ENCODE measurements around the gene ADAMTSL1.

Gene ADAMTSL1

GRCh38 chr9:18675332-18675731, 201.4 kb downstream of the ADAMTSL1 start:
- Mint-ChIP-seq H3K27me3 (no peaks in the 10 kb centered on the region), H3K36me3 (ENCODE audit: insufficient read depth) (no peaks in the 10 kb centered on the region), H3K4me1 (no peaks in the 10 kb centered on the region), H3K27ac (ENCODE audit: low read depth) (no peak overlapping the region), H3K9me3 (no peaks in the 10 kb centered on the region), H3K4me3 (no peak overlapping the region)
- ATAC-seq (replicated peaks; ENCODE audit: extremely low read depth, poor library complexity, severe bottlenecking) (no peak), DNase-seq (ENCODE audit: low spot score in 2 of 2) (no peak)

- Mint-ChIP-seq H3K4me3 (no peak overlapping the region), H3K4me1 (no peaks in the 10 kb centered on the region), H3K27me3 (no peaks in the 10 kb centered on the region), H3K9me3 (no peaks in the 10 kb centered on the region), H3K36me3 (ENCODE audit: insufficient read depth) (no peaks in the 10 kb centered on the region), H3K27ac (ENCODE audit: low read depth) (no peak overlapping the region)
- no peak for ATAC-seq (replicated peaks; ENCODE audit: extremely low read depth, poor library complexity, severe bottlenecking)
- no peak for DNase-seq (ENCODE audit: low spot score in 2 of 2)
These were observed 202.0 kb downstream of the ADAMTSL1 start for GRCh38 chr9:18675973-18676372.

- no peaks in the 10 kb centered on the region for H3K27me3 Mint-ChIP-seq
- H3K9me3 Mint-ChIP-seq: no peaks in the 10 kb centered on the region
- H3K4me3 Mint-ChIP-seq: no peak overlapping the region
- ATAC-seq (replicated peaks; ENCODE audit: extremely low read depth, poor library complexity, severe bottlenecking) (no peak), DNase-seq (ENCODE audit: low spot score in 2 of 2) (no peak)
- no peaks in the 10 kb centered on the region for H3K36me3 Mint-ChIP-seq (ENCODE audit: insufficient read depth)
- H3K4me1 Mint-ChIP-seq: no peaks in the 10 kb centered on the region
- no peak overlapping the region for H3K27ac Mint-ChIP-seq (ENCODE audit: low read depth)
These were observed 202.6 kb downstream of the ADAMTSL1 start for GRCh38 chr9:18676525-18676924.

GRCh38 chr9:18678821-18679590, 205.1 kb downstream of the ADAMTSL1 start:
- DNase-seq (ENCODE audit: low spot score in 2 of 2) (no peak), ATAC-seq (replicated peaks; ENCODE audit: extremely low read depth, poor library complexity, severe bottlenecking) (no peak)
- no peak overlapping the region for H3K27ac Mint-ChIP-seq (ENCODE audit: low read depth)
- H3K4me3 Mint-ChIP-seq: no peak overlapping the region
- no peaks in the 10 kb centered on the region for H3K36me3 Mint-ChIP-seq (ENCODE audit: insufficient read depth)
- H3K4me1 Mint-ChIP-seq: no peaks in the 10 kb centered on the region
- H3K9me3 Mint-ChIP-seq: no peaks in the 10 kb centered on the region
- no peaks in the 10 kb centered on the region for H3K27me3 Mint-ChIP-seq

DNA sequence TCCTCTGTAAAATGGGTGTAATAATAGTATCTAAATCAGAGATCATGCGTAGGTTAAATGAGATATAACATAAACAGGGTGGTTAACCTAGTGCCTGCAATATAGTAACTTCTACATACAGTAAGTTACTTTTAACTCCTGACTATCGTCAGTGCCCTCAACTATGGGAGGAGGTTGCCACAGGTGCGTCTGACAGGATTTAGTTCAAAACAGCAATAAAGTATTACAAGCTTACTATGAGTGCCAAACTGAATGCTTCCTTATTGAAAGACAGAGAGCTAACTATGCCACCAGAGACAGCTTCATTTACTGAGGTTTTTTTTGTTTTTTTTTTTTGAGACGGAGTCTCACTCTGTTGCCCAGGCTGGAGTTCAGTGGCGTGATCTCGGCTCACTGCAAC, 209.0 kb downstream of the ADAMTSL1 start:
- Mint-ChIP-seq H3K27ac (ENCODE audit: low read depth) (no peak overlapping the region), H3K27me3 (no peaks in the 10 kb centered on the region), H3K4me3 (no peak overlapping the region), H3K4me1 (no peaks in the 10 kb centered on the region), H3K9me3 (no peaks in the 10 kb centered on the region), H3K36me3 (ENCODE audit: insufficient read depth) (no peaks in the 10 kb centered on the region)
- DNase-seq (ENCODE audit: low spot score in 2 of 2) (no peak), ATAC-seq (replicated peaks; ENCODE audit: extremely low read depth, poor library complexity, severe bottlenecking) (no peak)

DNA sequence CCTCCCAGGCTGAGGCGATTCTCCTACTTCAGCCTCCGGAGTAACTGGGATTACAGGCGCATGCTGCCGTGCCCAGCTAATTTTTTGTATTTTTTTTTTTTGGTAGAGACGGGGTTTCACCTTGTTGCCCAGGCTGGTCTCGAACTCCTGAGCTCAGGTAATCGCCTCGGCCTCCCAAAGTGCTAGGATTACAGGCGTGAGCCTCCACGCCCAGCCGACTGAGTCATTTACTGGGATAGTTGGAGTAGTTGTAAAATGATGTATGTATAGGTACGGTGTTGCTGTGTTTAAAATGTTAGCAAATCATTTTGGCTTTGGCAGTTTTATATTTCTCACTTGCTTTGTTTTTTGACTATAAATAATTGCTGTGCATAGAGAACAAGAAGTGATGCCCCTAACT, 209.4 kb downstream of the ADAMTSL1 start:
- Mint-ChIP-seq H3K9me3 (no peaks in the 10 kb centered on the region), H3K4me3 (no peak overlapping the region), H3K4me1 (no peaks in the 10 kb centered on the region), H3K36me3 (ENCODE audit: insufficient read depth) (no peaks in the 10 kb centered on the region), H3K27me3 (no peaks in the 10 kb centered on the region), H3K27ac (ENCODE audit: low read depth) (no peak overlapping the region)
- DNase-seq (ENCODE audit: low spot score in 2 of 2) (no peak), ATAC-seq (replicated peaks; ENCODE audit: extremely low read depth, poor library complexity, severe bottlenecking) (no peak)

GRCh38 chr9:18683851-18684250, 209.9 kb downstream of the ADAMTSL1 start:
- H3K4me1 Mint-ChIP-seq: no peaks in the 10 kb centered on the region
- no peaks in the 10 kb centered on the region for H3K27me3 Mint-ChIP-seq
- no peaks in the 10 kb centered on the region for H3K9me3 Mint-ChIP-seq
- no peak for ATAC-seq (replicated peaks; ENCODE audit: extremely low read depth, poor library complexity, severe bottlenecking)
- no peak overlapping the region for H3K4me3 Mint-ChIP-seq
- no peaks in the 10 kb centered on the region for H3K36me3 Mint-ChIP-seq (ENCODE audit: insufficient read depth)
- DNase-seq (ENCODE audit: low spot score in 2 of 2): no peak
- H3K27ac Mint-ChIP-seq (ENCODE audit: low read depth): no peak overlapping the region

DNA sequence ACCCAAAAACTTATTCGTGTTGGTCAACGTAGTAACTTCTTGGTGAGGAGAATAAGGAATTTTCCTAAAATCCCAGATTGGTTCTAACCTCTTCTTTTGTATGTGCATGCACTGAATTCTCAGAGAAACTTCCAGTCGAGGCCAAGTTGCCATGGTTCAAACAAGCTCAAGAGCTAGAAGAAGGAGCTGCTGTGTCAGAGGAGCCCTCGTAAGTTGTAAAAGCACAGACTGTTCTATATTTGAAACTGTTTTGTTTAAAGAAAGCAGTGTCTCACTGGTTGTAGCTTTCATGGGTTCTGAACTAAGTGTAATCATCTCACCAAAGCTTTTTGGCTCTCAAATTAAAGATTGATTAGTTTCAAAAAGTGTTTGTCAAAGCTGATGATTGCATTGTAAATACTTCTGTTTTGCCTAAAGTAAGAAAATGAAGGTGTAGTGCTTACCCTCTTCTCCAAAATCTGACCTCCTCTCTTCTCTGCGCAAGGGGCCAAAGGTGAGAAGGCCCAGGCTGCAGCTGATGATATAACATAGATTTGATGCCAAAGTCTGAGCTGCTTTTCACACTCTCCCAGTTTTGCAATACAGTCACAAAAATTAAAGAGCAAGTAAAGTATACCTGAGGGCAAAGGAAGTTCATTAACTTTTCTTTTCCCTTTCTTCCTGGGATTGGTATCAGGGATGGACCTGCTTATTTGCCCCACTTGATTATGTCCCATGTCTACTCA, 210.8 kb downstream of the ADAMTSL1 start:
- Mint-ChIP-seq H3K27ac (ENCODE audit: low read depth) (no peak overlapping the region), H3K4me3 (no peak overlapping the region), H3K36me3 (ENCODE audit: insufficient read depth) (no peaks in the 10 kb centered on the region), H3K4me1 (no peaks in the 10 kb centered on the region), H3K27me3 (no peaks in the 10 kb centered on the region), H3K9me3 (no peaks in the 10 kb centered on the region)
- DNase-seq (ENCODE audit: low spot score in 2 of 2): no peak
- ATAC-seq (replicated peaks; ENCODE audit: extremely low read depth, poor library complexity, severe bottlenecking): no peak

GRCh38 chr9:18688581-18689565, 214.9 kb downstream of the ADAMTSL1 start:
- no peaks in the 10 kb centered on the region for H3K36me3 Mint-ChIP-seq (ENCODE audit: insufficient read depth)
- ATAC-seq (replicated peaks; ENCODE audit: extremely low read depth, poor library complexity, severe bottlenecking) (no peak), DNase-seq (ENCODE audit: low spot score in 2 of 2) (no peak)
- no peak overlapping the region for H3K4me3 Mint-ChIP-seq
- H3K27me3 Mint-ChIP-seq: no peaks in the 10 kb centered on the region
- H3K9me3 Mint-ChIP-seq: peaks cover 3% of the 10 kb centered on the region
- no peaks in the 10 kb centered on the region for H3K4me1 Mint-ChIP-seq
- H3K27ac Mint-ChIP-seq (ENCODE audit: low read depth): no peak overlapping the region

DNA sequence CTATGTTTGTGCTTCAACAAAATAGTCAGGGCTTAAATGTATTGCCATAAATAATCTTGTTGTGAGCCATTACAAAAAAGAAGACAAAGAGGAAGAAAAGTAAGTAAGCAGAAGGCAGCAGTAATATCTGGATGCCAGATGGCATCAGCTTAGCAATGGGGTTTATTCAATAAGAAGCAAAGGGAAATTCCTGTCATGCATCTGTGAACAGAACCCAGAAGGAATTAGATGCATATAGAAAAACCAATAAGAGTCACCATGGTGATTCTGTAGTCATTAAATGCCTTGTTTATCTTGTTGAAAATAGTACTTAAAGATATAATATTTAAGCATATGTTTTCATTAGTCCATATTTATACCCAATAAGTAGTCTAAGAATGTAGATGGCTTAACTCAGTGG, 216.0 kb downstream of the ADAMTSL1 start:
- peaks cover 5% of the 10 kb centered on the region for H3K9me3 Mint-ChIP-seq
- no peak for DNase-seq (ENCODE audit: low spot score in 2 of 2)
- H3K36me3 Mint-ChIP-seq (ENCODE audit: insufficient read depth): no peaks in the 10 kb centered on the region
- H3K27ac Mint-ChIP-seq (ENCODE audit: low read depth): no peak overlapping the region
- H3K4me1 Mint-ChIP-seq: no peaks in the 10 kb centered on the region
- H3K4me3 Mint-ChIP-seq: no peak overlapping the region
- H3K27me3 Mint-ChIP-seq: no peaks in the 10 kb centered on the region
- no peak for ATAC-seq (replicated peaks; ENCODE audit: extremely low read depth, poor library complexity, severe bottlenecking)

- Mint-ChIP-seq H3K4me1 (no peaks in the 10 kb centered on the region), H3K4me3 (no peak overlapping the region), H3K9me3 (peaks cover 17% of the 10 kb centered on the region), H3K27me3 (no peaks in the 10 kb centered on the region), H3K27ac (ENCODE audit: low read depth) (no peak overlapping the region), H3K36me3 (ENCODE audit: insufficient read depth) (no peaks in the 10 kb centered on the region)
- DNase-seq (ENCODE audit: low spot score in 2 of 2): no peak
- ATAC-seq (replicated peaks; ENCODE audit: extremely low read depth, poor library complexity, severe bottlenecking): no peak
These were observed 218.3 kb downstream of the ADAMTSL1 start for GRCh38 chr9:18692268-18692667.

- Mint-ChIP-seq H3K4me3 (no peak overlapping the region), H3K36me3 (ENCODE audit: insufficient read depth) (no peaks in the 10 kb centered on the region), H3K27ac (ENCODE audit: low read depth) (no peak overlapping the region), H3K9me3 (peaks cover 17% of the 10 kb centered on the region), H3K4me1 (no peaks in the 10 kb centered on the region), H3K27me3 (no peaks in the 10 kb centered on the region)
- no peak for ATAC-seq (replicated peaks; ENCODE audit: extremely low read depth, poor library complexity, severe bottlenecking)
- DNase-seq (ENCODE audit: low spot score in 2 of 2): no peak
These were observed 219.0 kb downstream of the ADAMTSL1 start for GRCh38 chr9:18692962-18693361.
